WTC11 (cell line): Measurements from ENCODE around the gene IL10RA. TPM values are rescaled to one million over a fixed set of nuclear protein-coding genes. Genes with fewer than 3 reads are reported as not detected.

Source experiments
- ATAC-seq: fragments of 200-7000 bp; cut with Tn5 transposase; 2 replicates; pipeline ENCODE4 v1.10.0; 2021; ENCODE audit warnings: mild to moderate bottlenecking, moderate library complexity
- CTCF ChIA-PET: fragments of 300-600 bp; sonication (Branson Sonifier 250); formaldehyde crosslinking; loops from one replicate; lab custom pipeline; 2021; ENCODE audit warnings: antibody characterized with exemption; lab: Charles Lee
- POLR2A ChIA-PET: fragments of 350-600 bp; sonication (Branson Sonifier 250); formaldehyde crosslinking; loops from one replicate; lab custom pipeline; 2021; ENCODE audit warnings: antibody characterized with exemption; lab: Charles Lee
- DNase-seq: peaks from one replicate; pipeline ENCODE4 v3.0.0; 2021; ENCODE audit warnings: low spot score
- H3K27ac Mint-ChIP-seq: 2 replicates; pipeline ENCODE4 v1.8.0; 2021; ENCODE audit warnings: mixed read lengths
- H3K27me3 Mint-ChIP-seq: 2 replicates; pipeline ENCODE4 v1.8.0; 2021; ENCODE audit warnings: low read depth, mild to moderate bottlenecking, moderate library complexity, mixed read lengths
- H3K36me3 Mint-ChIP-seq: 2 replicates; pipeline ENCODE4 v1.8.0; 2021; ENCODE audit warnings: mixed read lengths
- H3K4me1 Mint-ChIP-seq: 2 replicates; pipeline ENCODE4 v1.8.0; 2022; ENCODE audit warnings: mixed read lengths
- H3K4me3 Mint-ChIP-seq: 2 replicates; pipeline ENCODE4 v1.8.0; 2021; ENCODE audit warnings: mild to moderate bottlenecking, moderate library complexity, mixed read lengths
- H3K9me3 Mint-ChIP-seq: 2 replicates; pipeline ENCODE4 v1.8.0; 2021; ENCODE audit warnings: mixed read lengths
- ATF3 ChIP-seq: sonication (generic); formaldehyde crosslinking; conservative IDR thresholded peaks from 2 replicates; pipeline ENCODE4 v1.8.1; 2022; ENCODE audit warnings: mild to moderate bottlenecking, missing genetic modification reagents
- ATF6 ChIP-seq: sonication (generic); formaldehyde crosslinking; IDR thresholded peaks from 2 replicates; pipeline ENCODE4 v1.8.1; 2023; ENCODE audit warnings: mild to moderate bottlenecking, missing genetic modification reagents
- E2F1 ChIP-seq: sonication (generic); formaldehyde crosslinking; IDR thresholded peaks from 2 replicates; pipeline ENCODE4 v1.8.0; 2022; ENCODE audit warnings: mild to moderate bottlenecking, missing genetic modification reagents
- ETV6 ChIP-seq: sonication (generic); formaldehyde crosslinking; IDR thresholded peaks from 2 replicates; pipeline ENCODE4 v1.8.1; 2022; ENCODE audit warnings: mild to moderate bottlenecking, missing genetic modification reagents
- GRHL2 ChIP-seq: fragments of 250-450 bp; sonication (Bioruptor Pico); IDR thresholded peaks from 2 replicates; pipeline ENCODE4 v1.8.0; 2022; ENCODE audit warnings: mild to moderate bottlenecking, moderate library complexity; ENCODE audit not compliant: insufficient replicate concordance, severe bottlenecking
- JUN ChIP-seq: sonication (generic); formaldehyde crosslinking; IDR thresholded peaks from 2 replicates; pipeline ENCODE4 v1.8.0; 2023; ENCODE audit warnings: mild to moderate bottlenecking, missing genetic modification reagents
- KAT7 ChIP-seq: sonication (generic); formaldehyde crosslinking; IDR thresholded peaks from 2 replicates; pipeline ENCODE4 v1.8.1; 2023; ENCODE audit warnings: missing genetic modification reagents, mild to moderate bottlenecking, borderline replicate concordance
- MLX ChIP-seq: sonication (generic); formaldehyde crosslinking; IDR thresholded peaks from 2 replicates; pipeline ENCODE4 v1.8.1; 2023; ENCODE audit warnings: mild to moderate bottlenecking, missing genetic modification reagents, moderate library complexity
- MYBL2 ChIP-seq: sonication (generic); formaldehyde crosslinking; IDR thresholded peaks from 2 replicates; pipeline ENCODE4 v1.8.1; 2023; ENCODE audit warnings: mild to moderate bottlenecking, moderate library complexity, missing genetic modification reagents
- NR1H2 ChIP-seq: sonication (generic); formaldehyde crosslinking; IDR thresholded peaks from 2 replicates; pipeline ENCODE4 v1.9.0; 2021; ENCODE audit warnings: mild to moderate bottlenecking, moderate library complexity, missing genetic modification reagents
- NR2C2 ChIP-seq: sonication (generic); formaldehyde crosslinking; IDR thresholded peaks from 2 replicates; pipeline ENCODE4 v1.8.0; 2022; ENCODE audit warnings: mild to moderate bottlenecking, missing genetic modification reagents
- PRRX2 ChIP-seq: fragments of 250-450 bp; sonication (Bioruptor Pico); IDR thresholded peaks from 2 replicates; pipeline ENCODE4 v1.8.0; 2021; ENCODE audit warnings: mild to moderate bottlenecking
- SMAD3 ChIP-seq: sonication (generic); formaldehyde crosslinking; IDR thresholded peaks from 2 replicates; pipeline ENCODE4 v1.8.0; 2022; ENCODE audit warnings: missing genetic modification reagents, mild to moderate bottlenecking, borderline replicate concordance
- SMAD4 ChIP-seq: sonication (generic); formaldehyde crosslinking; IDR thresholded peaks from 2 replicates; pipeline ENCODE4 v1.8.0; 2022; ENCODE audit warnings: mild to moderate bottlenecking, missing genetic modification reagents
- TCF7 ChIP-seq: sonication (generic); formaldehyde crosslinking; IDR thresholded peaks from 2 replicates; pipeline ENCODE4 v1.8.0; 2022; ENCODE audit warnings: mild to moderate bottlenecking, low read depth, missing genetic modification reagents, moderate library complexity
- ZBTB43 ChIP-seq: sonication (generic); formaldehyde crosslinking; IDR thresholded peaks from 2 replicates; pipeline ENCODE4 v1.8.1; 2023; ENCODE audit warnings: mild to moderate bottlenecking, missing genetic modification reagents
- ZNF416 ChIP-seq: fragments of 250-450 bp; sonication (Bioruptor Pico); IDR thresholded peaks from 2 replicates; pipeline ENCODE4 v1.9.0; 2021; ENCODE audit warnings: mild to moderate bottlenecking, inconsistent platforms
- total RNA-seq: library from RNA; stranded (reverse); gene quantifications from 3 replicates; pipeline ENCODE4 v1.2.3, GENCODE V29; 2021
- TF ChIP-seq, protein P1 (sequence below): sonication (generic); formaldehyde crosslinking; IDR thresholded peaks from 2 replicates; pipeline ENCODE4 v1.8.1; 2023; ENCODE audit warnings: mild to moderate bottlenecking, missing genetic modification reagents, borderline replicate concordance
- TF ChIP-seq, protein P2 (sequence below): sonication (generic); formaldehyde crosslinking; IDR thresholded peaks from 2 replicates; pipeline ENCODE4 v1.8.1; 2022; ENCODE audit warnings: mild to moderate bottlenecking, moderate library complexity, missing genetic modification reagents
- TF ChIP-seq, protein P3 (sequence below): sonication (generic); formaldehyde crosslinking; IDR thresholded peaks from 2 replicates; pipeline ENCODE4 v1.8.1; 2022; ENCODE audit warnings: low read depth, mild to moderate bottlenecking, moderate library complexity, missing genetic modification reagents, borderline replicate concordance

Gene IL10RA
- total RNA-seq, 1 experiment from 2014 or later, result 0.74 TPM

DNA sequence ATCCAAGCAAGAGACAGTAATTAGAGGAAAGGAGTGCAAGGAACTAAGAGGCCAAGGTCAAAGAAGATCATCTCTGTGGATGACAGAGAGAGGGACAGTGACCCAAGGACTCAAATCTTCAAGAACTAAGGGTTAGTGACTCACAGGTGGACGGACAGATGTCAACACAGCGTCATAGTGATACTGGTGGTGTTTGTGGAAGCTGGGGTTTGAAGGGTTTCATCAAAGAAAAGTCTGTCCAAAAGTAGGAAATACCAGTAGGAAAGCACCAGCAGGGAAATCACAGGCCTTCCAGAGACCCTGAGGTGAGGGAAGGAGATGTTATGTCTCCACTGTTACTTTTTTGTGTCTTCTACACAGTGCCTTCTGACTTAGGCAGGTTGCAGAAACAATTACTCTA is 32.2 kb downstream of the IL10RA start:
- ChIA-PET POLR2A (no interaction called here), CTCF (no interaction called here)
- Mint-ChIP-seq H3K4me1 (no peaks in the 10 kb centered on the region), H3K9me3 (peaks cover 34% of the 10 kb centered on the region), H3K36me3 (peaks cover 2% of the 10 kb centered on the region; the same call in 1 of the 2 replicates), H3K4me3 (no peak overlapping the region), H3K27ac (no peak overlapping the region), H3K27me3 (peaks cover 12% of the 10 kb centered on the region)
- no peak for TF ChIP-seq GRHL2
- TF ChIP-seq, protein P1, sequence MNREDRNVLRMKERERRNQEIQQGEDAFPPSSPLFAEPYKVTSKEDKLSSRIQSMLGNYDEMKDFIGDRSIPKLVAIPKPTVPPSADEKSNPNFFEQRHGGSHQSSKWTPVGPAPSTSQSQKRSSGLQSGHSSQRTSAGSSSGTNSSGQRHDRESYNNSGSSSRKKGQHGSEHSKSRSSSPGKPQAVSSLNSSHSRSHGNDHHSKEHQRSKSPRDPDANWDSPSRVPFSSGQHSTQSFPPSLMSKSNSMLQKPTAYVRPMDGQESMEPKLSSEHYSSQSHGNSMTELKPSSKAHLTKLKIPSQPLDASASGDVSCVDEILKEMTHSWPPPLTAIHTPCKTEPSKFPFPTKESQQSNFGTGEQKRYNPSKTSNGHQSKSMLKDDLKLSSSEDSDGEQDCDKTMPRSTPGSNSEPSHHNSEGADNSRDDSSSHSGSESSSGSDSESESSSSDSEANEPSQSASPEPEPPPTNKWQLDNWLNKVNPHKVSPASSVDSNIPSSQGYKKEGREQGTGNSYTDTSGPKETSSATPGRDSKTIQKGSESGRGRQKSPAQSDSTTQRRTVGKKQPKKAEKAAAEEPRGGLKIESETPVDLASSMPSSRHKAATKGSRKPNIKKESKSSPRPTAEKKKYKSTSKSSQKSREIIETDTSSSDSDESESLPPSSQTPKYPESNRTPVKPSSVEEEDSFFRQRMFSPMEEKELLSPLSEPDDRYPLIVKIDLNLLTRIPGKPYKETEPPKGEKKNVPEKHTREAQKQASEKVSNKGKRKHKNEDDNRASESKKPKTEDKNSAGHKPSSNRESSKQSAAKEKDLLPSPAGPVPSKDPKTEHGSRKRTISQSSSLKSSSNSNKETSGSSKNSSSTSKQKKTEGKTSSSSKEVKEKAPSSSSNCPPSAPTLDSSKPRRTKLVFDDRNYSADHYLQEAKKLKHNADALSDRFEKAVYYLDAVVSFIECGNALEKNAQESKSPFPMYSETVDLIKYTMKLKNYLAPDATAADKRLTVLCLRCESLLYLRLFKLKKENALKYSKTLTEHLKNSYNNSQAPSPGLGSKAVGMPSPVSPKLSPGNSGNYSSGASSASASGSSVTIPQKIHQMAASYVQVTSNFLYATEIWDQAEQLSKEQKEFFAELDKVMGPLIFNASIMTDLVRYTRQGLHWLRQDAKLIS, result no peak
- TF ChIP-seq NR2C2 (CRISPR knock-in tag), result no peak
- no peak for TF ChIP-seq MLX (CRISPR knock-in tag)
- no peak for TF ChIP-seq SMAD4 (CRISPR knock-in tag)
- no peak for TF ChIP-seq ZBTB43 (CRISPR knock-in tag)
- no peak for TF ChIP-seq KAT7
- TF ChIP-seq JUN (CRISPR knock-in tag), result no peak
- no peak for TF ChIP-seq E2F1 (CRISPR knock-in tag)
- no peak for TF ChIP-seq SMAD3
- ATAC-seq (no peak), DNase-seq (no peak)

- no peak overlapping the region for H3K27ac Mint-ChIP-seq
- peaks cover 2% of the 10 kb centered on the region; the same call in 1 of the 2 replicates for H3K36me3 Mint-ChIP-seq
- H3K4me1 Mint-ChIP-seq, result no peaks in the 10 kb centered on the region
- DNase-seq (no peak), ATAC-seq (no peak)
- ChIA-PET CTCF (interaction anchor here (0.7 to 1.0 kb wide), 2 partner anchors 14 to 204 kb away, joined by 3 read pairs; no protein-coding TSS in a partner anchor), POLR2A (no interaction called here)
- H3K27me3 Mint-ChIP-seq, result peaks cover 12% of the 10 kb centered on the region
- peaks cover 30% of the 10 kb centered on the region for H3K9me3 Mint-ChIP-seq
- H3K4me3 Mint-ChIP-seq, result no peak overlapping the region
- TF ChIP-seq ATF3 (CRISPR knock-in tag) (no peak), MYBL2 (CRISPR knock-in tag) (no peak), PRRX2 (no peak), TCF7 (no peak), ZNF416 (CRISPR knock-in tag) (no peak), ETV6 (CRISPR knock-in tag) (no peak), ATF6 (CRISPR knock-in tag) (no peak), JUN (CRISPR knock-in tag) (no peak), NR1H2 (CRISPR knock-in tag) (no peak), KAT7 (no peak)
- TF ChIP-seq, protein P1, result no peak
- TF ChIP-seq, protein P2, sequence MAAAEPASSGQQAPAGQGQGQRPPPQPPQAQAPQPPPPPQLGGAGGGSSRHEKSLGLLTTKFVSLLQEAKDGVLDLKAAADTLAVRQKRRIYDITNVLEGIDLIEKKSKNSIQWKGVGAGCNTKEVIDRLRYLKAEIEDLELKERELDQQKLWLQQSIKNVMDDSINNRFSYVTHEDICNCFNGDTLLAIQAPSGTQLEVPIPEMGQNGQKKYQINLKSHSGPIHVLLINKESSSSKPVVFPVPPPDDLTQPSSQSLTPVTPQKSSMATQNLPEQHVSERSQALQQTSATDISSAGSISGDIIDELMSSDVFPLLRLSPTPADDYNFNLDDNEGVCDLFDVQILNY (CRISPR knock-in tag), result no peak
- TF ChIP-seq, protein P3, sequence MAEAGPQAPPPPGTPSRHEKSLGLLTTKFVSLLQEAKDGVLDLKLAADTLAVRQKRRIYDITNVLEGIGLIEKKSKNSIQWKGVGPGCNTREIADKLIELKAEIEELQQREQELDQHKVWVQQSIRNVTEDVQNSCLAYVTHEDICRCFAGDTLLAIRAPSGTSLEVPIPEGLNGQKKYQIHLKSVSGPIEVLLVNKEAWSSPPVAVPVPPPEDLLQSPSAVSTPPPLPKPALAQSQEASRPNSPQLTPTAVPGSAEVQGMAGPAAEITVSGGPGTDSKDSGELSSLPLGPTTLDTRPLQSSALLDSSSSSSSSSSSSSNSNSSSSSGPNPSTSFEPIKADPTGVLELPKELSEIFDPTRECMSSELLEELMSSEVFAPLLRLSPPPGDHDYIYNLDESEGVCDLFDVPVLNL (CRISPR knock-in tag), result no peak
Measured at GRCh38 chr11:118021146-118021545, 35.0 kb downstream of the IL10RA start.
